T-cell (primary cell): ENCODE results near the gene MLPH. TPM values are rescaled to one million over a fixed set of nuclear protein-coding genes. Genes with fewer than 3 reads are reported as not detected.

Experiments
- ATAC-seq, 4 experiments: fragments of 200-7000 bp in 3 of 4; fragments of 150-1000 bp in 1 of 4; cut with Tn5 transposase; replicated peaks in 1 of 4; 1 replicate in 3 of 4; 2 replicates in 1 of 4; pipeline ENCODE4 v1.10.0; 2021; ENCODE audit warnings: moderate library complexity in 3 of 4, mild to moderate bottlenecking in 2 of 4, moderate number of reproducible peaks in 1 of 4
- CTCF ChIA-PET, 2 donors: fragments of 300-600 bp; sonication (Branson Sonifier 250); formaldehyde crosslinking; loops; one replicate each; lab custom pipeline; 2022; ENCODE audit warnings: antibody characterized with exemption in 2 of 2; lab: Charles Lee
- POLR2A ChIA-PET, 2 donors: fragments of 300-600 bp; sonication (Branson Sonifier 250); formaldehyde crosslinking; loops; one replicate each; lab custom pipeline; 2022; ENCODE audit warnings: antibody characterized with exemption in 2 of 2; lab: Charles Lee
- DNase-seq, 35 experiments: peaks; one replicate each; pipeline versions ENCODE4 v3.0.0 to v3.0.0-alpha.2; 2013 to 2023
- H3K27ac ChIP-seq: one replicate; pipeline ENCODE4 v1.5.1; 2013; ENCODE audit warnings: low read length
- H3K27me3 ChIP-seq, 2 experiments: replicated peaks in 1 of 2; 1 replicate in 1 of 2; 2 replicates in 1 of 2; pipeline versions ENCODE4 v1.6.1 to v1.7.0; 2013; ENCODE audit warnings: low read length in 1 of 2, mixed read lengths in 1 of 2; ENCODE audit not compliant: control insufficient read depth in 2 of 2, insufficient read depth in 2 of 2; ENCODE audit errors: extremely low read depth in 1 of 2
- H3K36me3 ChIP-seq, 2 donors: 1 replicate in 1 of 2; 2 replicates in 1 of 2; pipeline versions ENCODE4 v1.6.1 to v1.7.0; 2013; ENCODE audit warnings: low read length in 1 of 2; ENCODE audit not compliant: control insufficient read depth in 2 of 2, insufficient read depth in 1 of 2; ENCODE audit errors: extremely low read depth in 1 of 2
- H3K4me1 ChIP-seq, 2 experiments: 1 replicate in 1 of 2; 2 replicates in 1 of 2; pipeline versions ENCODE4 v1.6.1 to v1.7.0; 2013; ENCODE audit warnings: low read length in 2 of 2, mixed read lengths in 1 of 2; ENCODE audit not compliant: insufficient read depth in 2 of 2, control insufficient read depth in 1 of 2; ENCODE audit errors: extremely low read depth in 1 of 2
- H3K4me3 ChIP-seq, 2 donors: 1 replicate in 1 of 2; 2 replicates in 1 of 2; pipeline versions ENCODE4 v1.5.1 to v1.7.0; 2013; ENCODE audit warnings: mild to moderate bottlenecking in 2 of 2, low read length in 1 of 2, moderate library complexity in 1 of 2; ENCODE audit not compliant: control insufficient read depth in 1 of 2; ENCODE audit errors: extremely low read depth in 1 of 2
- H3K9me3 ChIP-seq: 2 replicates; pipeline ENCODE4 v1.7.0; 2013
- H3K27ac Mint-ChIP-seq, 2 donors: one replicate each; pipeline ENCODE4 v1.8.0; 2020 to 2021; ENCODE audit warnings: mild to moderate bottlenecking in 2 of 2, mixed read lengths in 2 of 2
- H3K27me3 Mint-ChIP-seq, 2 donors: one replicate each; pipeline ENCODE4 v1.8.0; 2021 to 2022; ENCODE audit warnings: mixed read lengths in 2 of 2
- H3K36me3 Mint-ChIP-seq: one replicate; pipeline ENCODE4 v1.8.0; 2021; ENCODE audit warnings: mixed read lengths
- H3K4me1 Mint-ChIP-seq, 3 donors: one replicate each; pipeline ENCODE4 v1.8.0; 2020 to 2022; ENCODE audit warnings: mixed read lengths in 3 of 3, mild to moderate bottlenecking in 1 of 3
- H3K4me3 Mint-ChIP-seq, 3 donors: one replicate each; pipeline ENCODE4 v1.8.0; 2020 to 2022; ENCODE audit warnings: mild to moderate bottlenecking in 3 of 3, mixed read lengths in 3 of 3, moderate library complexity in 3 of 3
- H3K9me3 Mint-ChIP-seq, 3 donors: one replicate each; pipeline ENCODE4 v1.8.0; 2020 to 2022; ENCODE audit warnings: mixed read lengths in 3 of 3
- WGBS: methylation state at CpG from one replicate; pipeline ENCODE4 v1.1.5; 2013; ENCODE audit warnings: missing lambda C conversion rate; ENCODE audit not compliant: insufficient coverage; 5-methylcytosine and 5-hydroxymethylcytosine counted together
- total RNA-seq, 35 experiments: library from RNA in 6 of 35; stranded (reverse) in 6 of 35; fragments of 120-200 nt in 1 of 35; gene quantifications; one replicate each; pipeline versions ENCODE4 v1.2.1 to v1.2.4 and lab custom pipeline; 2013 to 2026

Gene MLPH
- total RNA-seq, 5 donors from 2014 or later (not counting 1 experiment from before 2014, with no cell fraction given) = 0.55 to 1.4 (median 0.72) TPM; not detected in 2

- Mint-ChIP-seq H3K27me3 (peaks cover 13 to 15% of the 10 kb centered on the region in 2 donors), H3K36me3 (no peaks in the 10 kb centered on the region), H3K4me1 (no peaks in the 10 kb centered on the region), H3K27ac (no peak overlapping the region), H3K9me3 (no peaks in the 10 kb centered on the region), H3K4me3 (no peak overlapping the region)
- POLR2A ChIA-PET = no interaction called here
- Histone ChIP-seq H3K27me3 (peaks cover 0 to 44% of the 10 kb centered on the region in 2 experiments), H3K4me1 (no peaks in the 10 kb centered on the region), H3K9me3 (no peaks in the 10 kb centered on the region), H3K27ac (no peak overlapping the region), H3K4me3 (no peak overlapping the region), H3K36me3 (no peaks in the 10 kb centered on the region)
- ATAC-seq (no peak), DNase-seq (no peak)
- CTCF ChIA-PET = no interaction called here
- WGBS = 44% methylated on average over 11 of the region's 14 CpGs
Observed at GRCh38 chr2:237563816-237564215, 76.8 kb downstream of the MLPH start.

- Histone ChIP-seq H3K36me3 (no peaks in the 10 kb centered on the region), H3K4me1 (no peaks in the 10 kb centered on the region), H3K9me3 (no peaks in the 10 kb centered on the region), H3K27ac (no peak overlapping the region), H3K27me3 (peaks cover 0 to 37% of the 10 kb centered on the region in 2 experiments), H3K4me3 (no peak overlapping the region)
- ATAC-seq (no peak), DNase-seq (no peak)
- no peak overlapping the region for H3K4me3 Mint-ChIP-seq
- H3K36me3 Mint-ChIP-seq = no peaks in the 10 kb centered on the region
- H3K27me3 Mint-ChIP-seq = peaks cover 7 to 9% of the 10 kb centered on the region in 2 donors
- POLR2A ChIA-PET = no interaction called here
- CTCF ChIA-PET = no interaction called here
- no peaks in the 10 kb centered on the region for H3K4me1 Mint-ChIP-seq
- WGBS = 96% methylated on average over 5 of the region's 14 CpGs
- H3K9me3 Mint-ChIP-seq = no peaks in the 10 kb centered on the region
- no peak overlapping the region for H3K27ac Mint-ChIP-seq
Observed at GRCh38 chr2:237564526-237565131, 77.6 kb downstream of the MLPH start.

GRCh38 chr2:237565974-237566373, 78.9 kb downstream of the MLPH start:
- DNase-seq = no peak
- peaks cover 0 to 32% of the 10 kb centered on the region in 2 experiments for H3K27me3 ChIP-seq
- H3K27ac ChIP-seq = no peak overlapping the region
- no peak overlapping the region for H3K4me3 ChIP-seq
- Mint-ChIP-seq H3K4me3 (no peak overlapping the region), H3K4me1 (no peaks in the 10 kb centered on the region), H3K27ac (no peak overlapping the region), H3K9me3 (no peaks in the 10 kb centered on the region), H3K27me3 (peaks cover 5 to 6% of the 10 kb centered on the region in 2 donors), H3K36me3 (no peaks in the 10 kb centered on the region)
- ATAC-seq = no peak
- CTCF ChIA-PET = no interaction called here
- H3K9me3 ChIP-seq = no peaks in the 10 kb centered on the region
- POLR2A ChIA-PET = no interaction called here
- H3K36me3 ChIP-seq = no peaks in the 10 kb centered on the region
- H3K4me1 ChIP-seq = no peaks in the 10 kb centered on the region
- 82% methylated on average over 1 of the region's 1 CpG for whole genome bisulfite sequencing

GRCh38 chr2:237566401-237567235, 79.6 kb downstream of the MLPH start, which contains the start of gene PRLH:
Gene PRLH (plus strand): TSS chr2:237566574. CDS start chr2:237566574, 0 bp downstream.
- no peaks in the 10 kb centered on the region for H3K36me3 ChIP-seq
- H3K36me3 Mint-ChIP-seq = no peaks in the 10 kb centered on the region
- no peaks in the 10 kb centered on the region for H3K9me3 ChIP-seq
- H3K4me1 Mint-ChIP-seq = no peaks in the 10 kb centered on the region
- H3K27ac ChIP-seq = no peak within 1 kb of the TSS
- H3K27me3 ChIP-seq = peaks cover 0 to 35% of the 10 kb centered on the region in 2 experiments
- no peak for ATAC-seq
- ChIA-PET POLR2A (no interaction called here), CTCF (no interaction called here)
- no peak within 1 kb of the TSS for H3K4me3 Mint-ChIP-seq
- no peak within 1 kb of the TSS for H3K4me3 ChIP-seq
- peaks cover 5 to 7% of the 10 kb centered on the region in 2 donors for H3K27me3 Mint-ChIP-seq
- no peak for DNase-seq
- WGBS = 84% methylated on average over 32 of the region's 32 CpGs
- no peak within 1 kb of the TSS for H3K27ac Mint-ChIP-seq
- H3K9me3 Mint-ChIP-seq = no peaks in the 10 kb centered on the region
- peaks cover 0 to under 1% of the 10 kb centered on the region in 2 experiments for H3K4me1 ChIP-seq

- no peak for ATAC-seq
- Mint-ChIP-seq H3K27ac (no peak overlapping the region), H3K36me3 (no peaks in the 10 kb centered on the region), H3K4me1 (peaks cover 0 to 6% (median 0%) of the 10 kb centered on the region in 3 donors), H3K4me3 (no peak overlapping the region), H3K9me3 (no peaks in the 10 kb centered on the region), H3K27me3 (peaks cover 5 to 9% of the 10 kb centered on the region in 2 donors)
- 84% methylated on average over 15 of the region's 16 CpGs for WGBS
- Histone ChIP-seq H3K9me3 (no peaks in the 10 kb centered on the region), H3K36me3 (no peaks in the 10 kb centered on the region), H3K27ac (no peak overlapping the region), H3K4me1 (peaks cover 0 to 7% of the 10 kb centered on the region in 2 experiments), H3K27me3 (peaks cover 0 to 42% of the 10 kb centered on the region in 2 experiments), H3K4me3 (no peak overlapping the region)
- DNase-seq = no peak
- ChIA-PET POLR2A (no interaction called here), CTCF (interaction anchor here in 1 of 2 donors (0.7 kb wide), 1 partner anchor 286 kb away, joined by 10 read pairs; no protein-coding TSS in a partner anchor)
Observed at GRCh38 chr2:237567276-237568029, 80.4 kb downstream of the MLPH start.

GRCh38 chr2:237568121-237568660, 81.1 kb downstream of the MLPH start:
- Mint-ChIP-seq H3K27ac (no peak overlapping the region), H3K27me3 (peaks cover 5 to 8% of the 10 kb centered on the region in 2 donors), H3K4me3 (no peak overlapping the region), H3K4me1 (peaks cover 0 to 6% (median 0%) of the 10 kb centered on the region in 3 donors), H3K9me3 (no peaks in the 10 kb centered on the region), H3K36me3 (no peaks in the 10 kb centered on the region)
- Histone ChIP-seq H3K27me3 (peaks cover 0 to 45% of the 10 kb centered on the region in 2 experiments), H3K27ac (no peak overlapping the region), H3K36me3 (no peaks in the 10 kb centered on the region), H3K4me1 (peaks cover 0 to 7% of the 10 kb centered on the region in 2 experiments), H3K4me3 (no peak overlapping the region), H3K9me3 (no peaks in the 10 kb centered on the region)
- ChIA-PET POLR2A (no interaction called here), CTCF (interaction anchor here in 1 of 2 donors (0.7 kb wide), 1 partner anchor 286 kb away, joined by 10 read pairs; no protein-coding TSS in a partner anchor)
- 63% methylated on average over 8 of the region's 9 CpGs for WGBS
- DNase-seq = no peak
- ATAC-seq = no peak
